ELR (cell line): Measurements from ENCODE around the gene SYT8.

Experiments
- DNase-seq: peaks from one replicate; pipeline ENCODE4 v3.0.0-alpha.2; 2015; ENCODE audit warnings: low read depth

Gene SYT8

DNA sequence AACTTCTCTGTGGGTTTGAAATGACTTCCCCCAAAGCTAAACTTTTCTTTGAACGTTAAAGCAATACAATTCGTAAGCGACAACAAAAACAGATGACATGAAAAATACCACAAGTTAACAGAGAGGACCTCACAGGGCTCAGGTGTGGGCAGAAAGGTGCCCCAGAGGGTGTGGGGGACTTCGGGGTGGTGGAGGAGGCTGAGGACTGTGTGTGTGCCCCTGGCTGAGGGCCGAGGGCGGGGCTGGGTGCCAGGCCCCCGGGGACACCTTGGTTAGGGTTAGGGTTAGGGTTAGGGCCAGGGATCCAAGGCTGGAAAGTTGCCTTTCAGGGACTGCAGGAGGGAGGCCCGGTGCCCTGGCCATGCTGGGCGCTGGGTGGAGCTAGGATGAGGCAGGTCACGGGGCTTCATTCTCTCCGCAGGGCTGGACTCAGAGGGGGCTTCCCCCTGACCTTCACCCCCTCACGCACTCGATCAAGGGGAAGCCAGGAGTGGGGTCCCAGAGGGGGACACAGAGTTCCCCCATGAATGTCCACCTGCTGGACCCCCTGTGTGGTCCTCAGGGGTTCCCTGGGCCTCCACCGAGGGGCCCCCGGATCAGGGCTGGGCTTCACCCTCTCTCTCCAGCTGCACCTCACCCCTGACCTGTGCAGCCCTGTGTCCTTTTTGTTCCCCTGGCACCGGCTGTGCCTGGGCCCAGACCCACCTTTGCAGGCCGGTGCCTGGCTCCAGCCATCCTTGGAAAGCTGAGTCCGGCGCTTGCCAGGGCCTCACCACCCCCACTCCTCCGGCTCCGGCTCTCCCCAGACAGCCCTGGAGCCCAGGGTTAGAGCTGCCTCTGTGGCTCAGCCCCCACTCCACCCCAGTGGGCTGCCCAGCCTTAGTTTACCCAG lies 11.0 kb downstream of the SYT8 start:
- no peak for DNase-seq

DNA sequence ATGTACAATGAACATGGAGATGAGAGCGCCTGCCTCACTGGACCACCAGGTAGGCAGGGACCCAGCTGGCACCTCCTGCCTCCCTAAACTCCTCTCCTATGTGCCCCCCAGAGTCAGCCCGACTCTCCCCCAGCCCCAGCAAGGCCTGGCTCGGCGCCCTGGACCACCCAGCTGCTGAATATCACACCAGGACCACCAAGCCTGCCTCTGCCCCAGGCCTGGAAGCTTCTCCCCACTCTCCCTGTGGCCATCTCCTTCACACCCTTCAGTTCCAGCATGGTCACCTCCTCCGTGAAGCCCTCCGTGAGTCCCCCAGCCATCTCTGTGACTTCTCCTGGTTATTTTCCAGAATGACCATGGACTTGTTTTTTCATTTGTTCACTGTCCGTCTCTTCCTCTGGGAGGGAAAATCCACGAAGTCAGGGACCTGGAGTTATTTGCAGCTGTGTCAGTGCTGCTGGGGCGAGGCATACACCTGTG lies 11.7 kb downstream of the SYT8 start:
- no peak for DNase-seq

DNA sequence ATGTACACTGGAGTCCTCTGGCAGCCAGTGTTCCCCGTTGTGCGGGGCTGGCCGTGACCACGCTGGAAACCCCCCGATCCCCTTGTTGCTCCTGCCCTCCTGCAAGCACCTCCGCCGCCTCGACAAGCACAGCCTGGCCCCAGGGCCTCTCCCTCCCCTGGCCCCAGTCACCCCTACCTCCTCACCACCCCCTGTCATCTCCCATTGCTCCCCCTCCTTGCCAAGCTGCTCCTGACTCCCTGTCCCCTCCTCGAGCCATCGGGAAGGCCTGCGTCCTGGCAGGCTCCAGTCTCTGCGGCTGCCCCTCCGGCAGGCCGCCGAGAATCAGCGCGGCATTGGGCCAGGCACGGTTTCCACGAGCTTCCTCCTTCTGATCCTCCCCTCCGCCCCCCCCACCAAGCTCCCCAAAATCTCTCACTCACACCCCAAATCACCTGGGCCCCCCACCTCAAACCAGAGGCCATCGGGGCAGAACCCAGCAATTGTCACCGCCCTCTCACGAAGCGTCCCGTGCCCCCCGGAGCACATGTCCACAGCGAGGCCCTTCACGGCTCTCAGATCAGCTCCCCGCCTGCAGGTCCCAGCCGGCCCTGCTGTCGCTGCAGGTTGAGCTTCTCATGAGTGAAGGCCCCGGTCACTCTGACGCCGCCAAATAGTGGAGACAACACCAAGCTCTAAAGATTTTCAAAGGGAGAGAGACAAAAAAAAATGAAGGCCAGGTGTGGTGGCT lies 12.4 kb downstream of the SYT8 start:
- DNase-seq, result no peak

DNA sequence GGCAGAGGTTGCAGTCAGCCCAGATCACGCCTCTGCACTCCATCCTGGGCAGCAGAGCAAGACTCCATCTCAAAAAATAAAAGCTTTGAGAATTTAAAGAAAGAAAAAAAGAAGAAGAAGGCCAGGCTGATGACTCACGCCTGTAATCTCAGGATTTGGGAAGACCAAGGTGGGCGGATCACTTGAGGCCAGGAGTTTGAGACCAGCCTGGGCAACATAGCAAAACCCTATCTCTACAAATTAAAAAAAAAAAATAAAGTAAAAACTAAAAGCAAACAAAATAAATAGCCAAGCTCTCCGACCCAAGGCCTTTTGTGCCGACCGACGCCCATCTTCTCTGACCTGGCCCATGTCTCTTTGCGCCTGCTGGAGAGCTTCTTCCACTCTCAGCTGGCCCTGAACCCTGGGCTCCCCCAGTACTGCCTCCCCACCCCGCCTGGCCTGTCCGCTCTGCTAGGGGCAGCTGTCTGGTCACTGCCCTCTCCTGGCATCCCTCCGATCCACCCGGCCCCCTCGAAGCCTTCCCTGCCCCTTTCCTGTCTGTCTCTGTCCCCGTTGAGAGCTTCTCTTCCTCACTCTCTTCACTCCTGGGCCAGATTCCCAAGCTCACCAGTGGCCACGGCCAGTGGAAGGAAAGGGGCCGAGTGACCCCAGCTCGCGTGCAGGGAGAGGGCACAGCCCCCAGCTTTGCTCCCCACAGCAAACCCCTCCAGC lies 13.3 kb downstream of the SYT8 start:
- DNase-seq, result no peak

- DNase-seq, result no peak
Measured at GRCh38 chr11:1848640-1849430, 14.0 kb downstream of the SYT8 start.

- DNase-seq, result no peak
Measured at GRCh38 chr11:1851468-1852180, 16.8 kb downstream of the SYT8 start.

DNA sequence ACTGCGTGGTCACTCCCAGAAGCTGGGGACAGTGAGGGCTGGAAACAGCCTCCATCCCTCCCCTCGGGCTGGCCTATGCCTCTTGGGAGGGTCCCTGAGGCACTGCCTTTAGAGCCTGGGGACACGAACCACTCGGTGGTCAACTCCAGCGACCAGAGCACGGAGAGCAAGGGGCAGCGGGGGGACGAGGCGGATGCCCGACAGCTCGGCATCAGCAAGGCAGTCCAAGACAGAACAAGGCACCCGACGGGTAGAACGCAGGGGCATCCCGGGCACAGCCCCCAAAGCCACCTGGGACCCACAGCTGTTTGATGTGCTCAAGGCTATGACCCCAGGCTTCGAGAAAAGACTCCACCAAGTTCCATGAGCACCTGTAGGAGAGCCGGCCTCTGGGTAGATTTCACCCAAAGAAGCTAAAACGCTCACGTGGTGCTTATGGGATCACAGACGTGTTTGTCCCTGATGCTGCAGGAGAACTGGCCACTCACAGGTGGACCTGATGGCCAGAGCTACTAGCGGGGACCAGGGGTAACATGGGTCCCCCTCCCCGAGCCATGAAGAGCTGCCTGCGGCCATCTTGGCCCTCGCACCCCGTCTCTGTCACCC lies 17.6 kb downstream of the SYT8 start:
- DNase-seq, result no peak

GRCh38 chr11:1852877-1853276 lies 18.1 kb downstream of the SYT8 start, which contains the start of gene LSP1:
TSS of gene LSP1 (plus strand) at chr11:1853084. CDS start at chr11:1853145, 61 bp downstream.
- no peak for DNase-seq

DNA sequence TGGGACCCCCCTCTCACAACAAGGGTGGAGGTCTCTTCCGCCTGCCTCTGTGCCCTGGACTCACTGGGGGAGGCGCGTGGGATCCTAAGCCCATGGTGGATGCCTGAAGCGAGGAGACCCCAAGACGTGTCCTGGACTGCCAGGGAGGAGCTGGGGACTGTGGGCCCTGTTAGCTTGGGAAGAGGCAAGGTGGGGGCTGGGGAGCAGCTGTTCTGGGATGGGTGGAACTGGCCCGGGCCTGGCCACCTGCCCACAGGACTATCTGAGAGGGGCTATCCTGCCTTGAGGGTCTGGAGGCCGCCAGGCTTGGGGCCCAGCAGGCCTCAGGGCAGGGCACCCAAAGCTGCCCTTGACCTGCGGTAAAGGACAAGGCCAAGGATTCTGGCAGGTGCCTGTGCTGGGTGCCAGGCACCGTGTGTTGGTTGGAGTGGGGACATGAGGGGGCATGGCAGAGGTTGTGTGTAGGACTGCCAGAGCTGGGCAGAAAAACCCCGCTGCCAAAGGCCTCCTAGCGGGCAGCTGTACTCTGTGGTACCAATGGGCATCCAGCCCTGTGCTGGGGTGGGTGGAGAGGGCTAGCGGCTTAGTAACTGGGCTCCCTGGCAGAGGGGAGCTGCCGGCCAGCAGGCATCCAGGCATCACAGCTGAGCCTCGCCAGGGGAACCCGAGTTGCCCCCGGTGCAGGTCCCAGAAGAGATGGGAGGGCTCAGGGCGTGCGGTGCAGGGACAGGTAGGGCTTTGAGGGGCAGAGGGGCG lies 18.8 kb downstream of the SYT8 start:
- DNase-seq, result no peak

DNA sequence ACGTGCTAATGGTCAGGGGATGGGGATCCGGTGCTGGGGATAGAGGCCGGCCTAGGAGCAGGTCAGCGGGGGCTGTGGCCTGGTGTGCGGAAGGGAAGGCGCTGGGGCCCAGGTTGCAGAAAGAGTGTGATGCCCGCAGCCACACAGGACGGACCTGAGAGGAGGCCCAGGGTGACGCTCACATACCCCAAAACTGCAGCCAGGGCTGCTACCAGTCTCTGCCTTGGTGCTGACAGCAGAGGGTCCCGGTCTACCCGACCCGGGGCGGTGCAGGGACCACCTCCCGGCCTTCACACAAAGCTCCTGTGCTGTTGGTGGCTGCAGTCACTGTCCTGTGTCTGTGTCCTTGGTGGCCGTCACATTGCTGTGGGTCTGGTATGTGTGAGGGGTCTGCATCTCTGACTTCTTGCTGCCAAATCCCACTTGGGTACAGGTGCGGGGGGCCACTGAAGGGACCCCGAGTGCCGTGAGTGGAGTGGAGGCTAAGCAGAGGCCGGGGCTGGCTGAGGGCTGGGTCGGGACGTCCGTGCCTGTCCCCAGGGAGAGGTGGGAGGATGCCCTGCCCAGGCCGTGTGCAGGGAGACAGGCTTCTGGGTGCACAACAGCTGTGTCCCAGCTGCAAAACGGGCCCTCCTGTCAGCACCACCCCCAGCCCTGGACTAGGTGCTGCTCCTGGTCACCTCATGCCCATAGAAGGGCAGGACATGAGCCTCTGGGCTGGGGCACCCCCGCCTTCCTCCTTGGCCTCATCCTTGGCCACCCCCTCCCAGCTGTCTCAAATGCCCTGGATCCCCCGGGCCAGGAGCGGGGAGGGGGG lies 19.6 kb downstream of the SYT8 start:
- DNase-seq, result no peak

GRCh38 chr11:1854949-1855885 lies 20.4 kb downstream of the SYT8 start:
- DNase-seq, result no peak

- no peak for DNase-seq
Measured at GRCh38 chr11:1855886-1856265, 21.1 kb downstream of the SYT8 start.

DNA sequence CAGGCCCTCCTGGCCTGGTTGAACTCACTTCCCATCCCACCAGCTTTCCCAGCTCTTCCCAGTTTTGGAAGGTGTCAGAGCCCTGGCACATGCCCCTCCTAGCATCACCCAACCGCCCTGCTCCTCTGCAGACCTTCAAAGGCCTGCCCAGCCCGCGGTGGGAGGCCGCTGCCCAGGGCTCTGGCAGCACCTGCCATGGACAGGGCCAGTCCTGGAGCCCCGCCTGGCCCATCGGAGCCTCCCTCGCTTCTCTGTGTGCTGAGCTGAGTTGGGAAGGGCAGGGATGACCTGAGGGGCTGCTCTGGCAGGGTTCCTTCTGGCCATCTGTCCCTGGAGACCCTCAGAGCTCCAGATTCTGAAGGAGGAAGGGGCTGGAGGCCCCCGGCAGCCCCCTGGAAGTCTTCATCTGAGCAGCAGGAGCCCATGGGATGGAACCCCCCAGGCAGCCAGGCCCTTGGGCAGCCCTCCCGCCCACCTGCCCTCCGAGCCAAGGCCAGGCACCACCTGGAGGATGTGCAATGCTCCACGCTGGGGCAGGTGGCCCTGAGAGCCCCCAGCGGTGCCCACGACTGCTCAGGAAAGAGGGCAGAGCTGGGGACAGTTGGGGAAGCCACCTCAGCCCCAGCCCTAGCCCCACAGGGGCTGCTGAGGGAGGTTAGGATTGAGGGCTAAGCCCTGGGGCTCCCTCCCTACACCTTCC lies 21.7 kb downstream of the SYT8 start:
- no peak for DNase-seq

DNA sequence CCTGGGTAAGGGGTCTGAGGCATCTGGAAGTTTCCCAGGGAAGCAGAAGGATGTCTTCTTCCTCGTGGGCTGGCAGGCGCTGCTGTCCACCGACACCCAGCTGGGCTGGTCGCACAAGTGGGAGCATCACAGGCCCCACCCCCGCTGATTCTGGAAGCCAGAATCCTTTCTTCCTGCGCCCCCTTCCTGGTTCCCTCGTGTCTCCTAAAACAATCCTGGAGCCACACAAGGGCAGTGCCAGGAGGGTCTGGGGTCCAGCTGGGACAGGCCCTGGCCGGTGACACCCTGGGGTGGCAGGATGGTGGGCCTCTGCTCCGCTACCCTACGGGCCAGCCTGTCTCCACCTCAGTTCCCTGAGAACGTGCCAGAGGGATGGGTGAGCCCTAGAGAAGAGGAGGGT lies 22.3 kb downstream of the SYT8 start:
- DNase-seq, result no peak

DNA sequence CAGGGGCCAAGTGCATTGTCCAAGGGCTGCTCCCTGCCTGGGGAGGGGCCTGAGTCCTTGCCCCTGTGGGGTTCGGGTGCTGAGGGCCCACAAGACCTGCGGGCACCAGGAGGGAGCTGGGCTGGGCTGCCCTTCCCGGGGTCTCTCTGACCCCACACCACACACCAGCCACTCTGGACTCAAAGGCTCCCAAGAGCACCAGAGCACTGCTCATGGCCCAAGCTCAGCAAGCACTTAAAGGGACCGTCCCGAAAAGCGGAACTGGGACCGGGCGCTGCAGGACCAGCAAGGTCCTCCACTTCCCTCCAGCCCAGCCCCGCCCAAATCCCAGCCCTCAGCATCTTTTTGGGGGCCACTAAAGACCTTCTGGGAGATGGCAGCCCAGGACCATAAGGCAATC lies 23.4 kb downstream of the SYT8 start:
- no peak for DNase-seq

GRCh38 chr11:1858576-1858975 lies 23.8 kb downstream of the SYT8 start:
- no peak for DNase-seq

DNA sequence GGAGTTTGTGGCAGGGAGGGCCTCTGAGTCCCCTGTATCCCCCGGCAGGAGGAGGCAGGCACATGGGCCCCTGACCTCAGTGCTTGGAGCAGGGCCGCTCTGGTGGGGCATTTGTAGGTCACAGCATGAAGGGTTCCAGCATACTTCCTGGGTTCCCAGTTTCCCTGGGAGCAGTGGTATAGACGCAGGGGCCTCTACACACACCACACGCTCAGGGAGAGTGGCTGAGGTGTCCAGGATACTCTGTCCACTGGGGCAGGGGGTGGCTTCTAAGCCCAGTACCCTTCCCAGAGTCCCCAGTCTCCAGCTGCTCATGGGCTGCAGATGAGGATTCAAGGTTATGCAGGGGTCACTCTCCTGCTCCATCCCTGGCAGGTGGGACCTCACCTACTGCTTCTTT lies 24.2 kb downstream of the SYT8 start:
- no peak for DNase-seq
